Stimulated activated memory B cell treated with anti-CD40 and anti-IgM and Interleukin-4, amounts not matched to agents 10 μg/mL and 1 μg/mL and 100 μg/mL, for 72 hours (primary cell): ENCODE measurements around the gene ITGA2B.
"Not testable (repeated sequence)": the region's sequence is repeated elsewhere in the genome, so short reads cannot be mapped to it uniquely, and the experiment has no call there.

Experiments
- ATAC-seq: fragments of 150-1000 bp; cut with Tn5 transposase; 2 replicates; pipeline ENCODE4 v1.10.0; 2021
- H3K27ac Mint-ChIP-seq: one replicate; pipeline ENCODE4 v1.8.0; 2022; ENCODE audit warnings: mild to moderate bottlenecking, mixed read lengths
- H3K27me3 Mint-ChIP-seq: one replicate; pipeline ENCODE4 v1.8.0; 2022; ENCODE audit warnings: mixed read lengths
- H3K36me3 Mint-ChIP-seq: one replicate; pipeline ENCODE4 v1.8.0; 2022; ENCODE audit warnings: mixed read lengths
- H3K4me1 Mint-ChIP-seq: one replicate; pipeline ENCODE4 v1.8.0; 2022; ENCODE audit warnings: mixed read lengths
- H3K4me3 Mint-ChIP-seq: one replicate; pipeline ENCODE4 v1.8.0; 2022; ENCODE audit warnings: mild to moderate bottlenecking, moderate library complexity, mixed read lengths
- H3K9me3 Mint-ChIP-seq: one replicate; pipeline ENCODE4 v1.8.0; 2022; ENCODE audit warnings: mixed read lengths

ITGA2B gene

DNA sequence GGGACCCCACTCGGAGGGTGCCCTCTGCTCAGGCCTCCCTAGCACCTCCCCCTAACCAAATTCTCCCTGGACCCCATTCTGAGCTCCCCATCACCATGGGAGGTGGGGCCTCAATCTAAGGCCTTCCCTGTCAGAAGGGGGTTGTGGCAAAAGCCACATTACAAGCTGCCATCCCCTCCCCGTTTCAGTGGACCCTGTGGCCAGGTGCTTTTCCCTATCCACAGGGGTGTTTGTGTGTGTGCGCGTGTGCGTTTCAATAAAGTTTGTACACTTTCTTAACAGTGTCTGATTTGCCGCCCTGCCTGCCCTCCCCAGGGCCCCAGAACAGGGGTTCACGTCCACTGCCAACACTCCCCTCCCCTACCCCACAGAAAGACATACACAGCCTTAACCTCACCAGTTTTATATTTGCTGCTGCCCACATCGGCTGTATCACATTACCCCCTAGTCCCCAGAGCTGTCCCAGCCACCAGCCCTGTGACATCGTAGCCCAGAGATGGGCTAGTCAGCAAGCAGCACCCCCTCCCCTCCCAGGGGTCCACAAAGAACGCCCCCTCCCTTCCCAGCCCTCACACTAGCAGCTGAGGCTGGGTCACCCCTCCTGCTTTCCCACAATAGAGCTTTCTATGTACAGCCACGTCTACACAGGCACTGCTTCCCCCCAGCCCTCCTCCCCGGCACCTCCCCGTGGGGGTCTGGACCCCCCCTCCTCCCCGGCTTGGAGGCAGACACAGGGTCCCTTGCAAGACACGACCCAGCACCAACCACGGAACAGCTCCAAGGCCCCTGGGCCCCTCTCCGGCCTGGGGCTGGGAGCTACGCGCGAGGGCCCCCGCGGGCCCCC, 36.4 kb downstream of the ITGA2B start:
- peaks cover 48% of the 10 kb centered on the region for H3K4me1 Mint-ChIP-seq
- H3K9me3 Mint-ChIP-seq = no peaks in the 10 kb centered on the region
- H3K36me3 Mint-ChIP-seq = peaks cover 37% of the 10 kb centered on the region
- H3K27me3 Mint-ChIP-seq = no peaks in the 10 kb centered on the region
- peak overlapping the region; percentile 30 for H3K4me3 Mint-ChIP-seq
- no peak overlapping the region for H3K27ac Mint-ChIP-seq
- ATAC-seq = no peak

DNA sequence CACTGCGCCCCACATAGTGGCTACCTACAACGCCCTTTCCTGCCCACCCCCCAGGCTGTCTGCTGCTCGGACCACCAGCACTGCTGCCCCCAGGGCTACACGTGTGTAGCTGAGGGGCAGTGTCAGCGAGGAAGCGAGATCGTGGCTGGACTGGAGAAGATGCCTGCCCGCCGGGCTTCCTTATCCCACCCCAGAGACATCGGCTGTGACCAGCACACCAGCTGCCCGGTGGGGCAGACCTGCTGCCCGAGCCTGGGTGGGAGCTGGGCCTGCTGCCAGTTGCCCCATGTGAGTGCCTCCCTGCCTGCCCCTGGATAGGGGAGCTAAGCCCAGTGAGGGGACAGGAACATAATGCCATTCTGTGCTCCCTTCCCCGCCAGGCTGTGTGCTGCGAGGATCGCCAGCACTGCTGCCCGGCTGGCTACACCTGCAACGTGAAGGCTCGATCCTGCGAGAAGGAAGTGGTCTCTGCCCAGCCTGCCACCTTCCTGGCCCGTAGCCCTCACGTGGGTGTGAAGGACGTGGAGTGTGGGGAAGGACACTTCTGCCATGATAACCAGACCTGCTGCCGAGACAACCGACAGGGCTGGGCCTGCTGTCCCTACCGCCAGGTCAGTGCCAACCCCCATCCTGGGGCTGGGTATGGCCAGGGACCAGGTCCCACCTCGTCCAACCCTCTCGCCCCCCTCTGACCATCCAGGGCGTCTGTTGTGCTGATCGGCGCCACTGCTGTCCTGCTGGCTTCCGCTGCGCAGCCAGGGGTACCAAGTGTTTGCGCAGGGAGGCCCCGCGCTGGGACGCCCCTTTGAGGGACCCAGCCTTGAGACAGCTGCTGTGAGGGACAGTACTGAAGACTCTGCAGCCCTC, 37.3 kb downstream of the ITGA2B start:
- no peaks in the 10 kb centered on the region for H3K27me3 Mint-ChIP-seq
- H3K4me1 Mint-ChIP-seq = peaks cover 57% of the 10 kb centered on the region
- no peak overlapping the region for H3K27ac Mint-ChIP-seq
- no peak for ATAC-seq
- H3K36me3 Mint-ChIP-seq = peaks cover 37% of the 10 kb centered on the region
- H3K4me3 Mint-ChIP-seq = no peak overlapping the region
- H3K9me3 Mint-ChIP-seq = no peaks in the 10 kb centered on the region

DNA sequence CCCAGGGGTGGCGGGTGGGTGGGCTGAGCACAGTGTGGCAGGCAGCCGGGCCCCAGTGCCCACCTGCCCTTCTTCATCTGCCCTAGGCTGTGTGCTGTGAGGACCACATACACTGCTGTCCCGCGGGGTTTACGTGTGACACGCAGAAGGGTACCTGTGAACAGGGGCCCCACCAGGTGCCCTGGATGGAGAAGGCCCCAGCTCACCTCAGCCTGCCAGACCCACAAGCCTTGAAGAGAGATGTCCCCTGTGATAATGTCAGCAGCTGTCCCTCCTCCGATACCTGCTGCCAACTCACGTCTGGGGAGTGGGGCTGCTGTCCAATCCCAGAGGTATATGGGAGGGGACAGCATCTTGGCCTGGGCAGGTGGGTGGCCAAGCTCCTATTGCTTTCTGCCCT, 38.0 kb downstream of the ITGA2B start:
- H3K27ac Mint-ChIP-seq = no peak overlapping the region
- H3K4me1 Mint-ChIP-seq = peaks cover 64% of the 10 kb centered on the region
- ATAC-seq = no peak
- H3K4me3 Mint-ChIP-seq = no peak overlapping the region
- no peaks in the 10 kb centered on the region for H3K9me3 Mint-ChIP-seq
- peaks cover 37% of the 10 kb centered on the region for H3K36me3 Mint-ChIP-seq
- H3K27me3 Mint-ChIP-seq = no peaks in the 10 kb centered on the region

DNA sequence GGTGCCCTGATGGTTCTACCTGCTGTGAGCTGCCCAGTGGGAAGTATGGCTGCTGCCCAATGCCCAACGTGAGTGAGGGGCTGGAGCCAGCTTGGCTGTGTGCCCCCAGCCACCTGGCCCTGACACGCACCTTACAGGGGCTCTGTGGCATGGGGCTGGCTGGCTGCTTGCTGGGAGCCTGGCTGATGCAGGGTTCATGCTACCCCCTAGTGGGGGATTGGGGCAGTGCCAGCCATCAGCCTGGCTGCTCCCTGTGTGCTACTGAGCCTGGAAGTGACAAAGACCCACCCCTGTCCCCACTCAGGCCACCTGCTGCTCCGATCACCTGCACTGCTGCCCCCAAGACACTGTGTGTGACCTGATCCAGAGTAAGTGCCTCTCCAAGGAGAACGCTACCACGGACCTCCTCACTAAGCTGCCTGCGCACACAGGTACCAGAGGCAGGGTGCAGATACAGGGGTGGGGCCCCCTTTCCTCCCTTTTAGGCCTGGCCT, 38.7 kb downstream of the ITGA2B start:
- H3K36me3 Mint-ChIP-seq = peaks cover 43% of the 10 kb centered on the region
- no peaks in the 10 kb centered on the region for H3K9me3 Mint-ChIP-seq
- no peak for ATAC-seq
- H3K4me3 Mint-ChIP-seq = no peak overlapping the region
- H3K27ac Mint-ChIP-seq = peak overlapping the region; percentile 28
- no peaks in the 10 kb centered on the region for H3K27me3 Mint-ChIP-seq
- peaks cover 71% of the 10 kb centered on the region for H3K4me1 Mint-ChIP-seq

DNA sequence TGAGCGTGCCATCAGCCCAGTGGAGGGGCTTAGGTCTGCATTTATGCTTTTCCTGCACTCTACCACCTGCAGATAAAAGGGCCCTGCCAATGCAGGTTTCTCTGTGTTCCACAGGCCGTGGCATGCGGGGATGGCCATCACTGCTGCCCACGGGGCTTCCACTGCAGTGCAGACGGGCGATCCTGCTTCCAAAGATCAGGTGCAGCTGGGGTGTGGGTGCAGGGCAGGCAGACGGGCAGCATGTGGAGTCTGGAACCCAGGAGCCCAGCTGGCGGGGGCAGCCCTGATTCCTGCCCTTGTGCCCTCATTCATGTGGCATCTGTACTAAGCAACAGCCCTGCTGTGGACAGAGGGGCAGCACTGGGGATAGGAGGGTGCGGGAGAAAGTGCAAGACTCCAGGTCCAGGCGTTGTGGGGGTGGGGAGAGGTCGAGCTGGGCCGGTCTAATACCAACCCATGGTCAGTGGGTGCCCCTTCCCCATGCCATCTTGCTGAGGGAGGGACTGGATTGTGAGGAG, 39.8 kb downstream of the ITGA2B start:
- H3K36me3 Mint-ChIP-seq = peaks cover 46% of the 10 kb centered on the region
- H3K4me1 Mint-ChIP-seq = peaks cover 80% of the 10 kb centered on the region
- no peaks in the 10 kb centered on the region for H3K27me3 Mint-ChIP-seq
- no peaks in the 10 kb centered on the region for H3K9me3 Mint-ChIP-seq
- peak overlapping the region; percentile 97 for H3K27ac Mint-ChIP-seq
- peak overlapping the region; percentile 54 for H3K4me3 Mint-ChIP-seq
- no peak for ATAC-seq

DNA sequence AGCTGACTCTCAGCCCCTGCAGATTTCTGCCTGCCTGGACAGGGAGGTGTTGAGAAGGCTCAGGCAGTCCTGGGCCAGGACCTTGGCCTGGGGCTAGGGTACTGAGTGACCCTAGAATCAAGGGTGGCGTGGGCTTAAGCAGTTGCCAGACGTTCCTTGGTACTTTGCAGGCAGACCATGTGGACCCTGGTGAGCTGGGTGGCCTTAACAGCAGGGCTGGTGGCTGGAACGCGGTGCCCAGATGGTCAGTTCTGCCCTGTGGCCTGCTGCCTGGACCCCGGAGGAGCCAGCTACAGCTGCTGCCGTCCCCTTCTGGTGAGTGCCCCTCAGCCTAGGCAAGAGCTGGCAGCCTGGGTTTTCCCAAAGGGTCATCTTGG, 40.5 kb downstream of the ITGA2B start:
- no peaks in the 10 kb centered on the region for H3K9me3 Mint-ChIP-seq
- no peaks in the 10 kb centered on the region for H3K27me3 Mint-ChIP-seq
- no peak for ATAC-seq
- H3K4me3 Mint-ChIP-seq = peak overlapping the region; percentile 29
- H3K27ac Mint-ChIP-seq = peak overlapping the region; percentile 97
- peaks cover 84% of the 10 kb centered on the region for H3K4me1 Mint-ChIP-seq
- peaks cover 46% of the 10 kb centered on the region for H3K36me3 Mint-ChIP-seq

DNA sequence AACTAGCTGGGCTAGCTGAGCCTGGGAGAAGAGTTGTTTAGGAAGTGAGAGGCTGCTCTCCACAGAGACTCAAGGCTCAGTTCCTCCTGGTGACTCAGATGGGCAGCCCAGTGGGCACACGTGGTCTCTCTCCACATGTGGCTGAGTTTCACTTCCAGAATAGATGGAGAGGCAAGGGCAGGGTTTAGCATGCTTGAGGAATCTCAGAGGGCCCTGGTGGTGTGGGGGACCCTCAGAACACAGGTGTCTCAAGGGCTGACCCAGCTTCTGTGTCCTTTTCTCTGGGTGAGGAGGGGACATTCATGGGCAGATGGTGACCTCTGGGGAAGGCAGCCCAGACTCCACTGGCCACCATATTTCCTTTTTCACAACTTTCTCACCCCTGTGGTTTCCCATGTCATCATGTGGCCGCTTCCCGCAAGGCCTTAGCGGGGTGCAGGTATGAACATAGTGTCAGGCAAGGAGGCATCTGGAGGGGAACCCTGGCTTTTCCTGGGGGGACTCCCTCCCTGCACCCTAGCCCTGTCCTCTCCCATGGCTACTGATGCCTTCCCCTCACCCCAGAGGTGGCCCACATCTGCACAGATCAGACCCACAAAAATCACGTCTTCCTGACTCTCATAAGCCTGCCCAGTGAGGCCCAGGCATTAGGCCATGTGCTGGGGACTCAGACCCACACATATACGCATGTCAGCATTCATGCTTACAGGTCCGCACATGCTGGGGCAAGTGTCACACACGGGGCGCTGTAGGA, 41.0 kb downstream of the ITGA2B start:
- Mint-ChIP-seq H3K27ac (peak overlapping the region; percentile 97), H3K9me3 (no peaks in the 10 kb centered on the region), H3K27me3 (no peaks in the 10 kb centered on the region), H3K36me3 (peaks cover 46% of the 10 kb centered on the region), H3K4me1 (peaks cover 84% of the 10 kb centered on the region), H3K4me3 (peak overlapping the region; percentile 29)
- peak; percentile 88 for ATAC-seq

DNA sequence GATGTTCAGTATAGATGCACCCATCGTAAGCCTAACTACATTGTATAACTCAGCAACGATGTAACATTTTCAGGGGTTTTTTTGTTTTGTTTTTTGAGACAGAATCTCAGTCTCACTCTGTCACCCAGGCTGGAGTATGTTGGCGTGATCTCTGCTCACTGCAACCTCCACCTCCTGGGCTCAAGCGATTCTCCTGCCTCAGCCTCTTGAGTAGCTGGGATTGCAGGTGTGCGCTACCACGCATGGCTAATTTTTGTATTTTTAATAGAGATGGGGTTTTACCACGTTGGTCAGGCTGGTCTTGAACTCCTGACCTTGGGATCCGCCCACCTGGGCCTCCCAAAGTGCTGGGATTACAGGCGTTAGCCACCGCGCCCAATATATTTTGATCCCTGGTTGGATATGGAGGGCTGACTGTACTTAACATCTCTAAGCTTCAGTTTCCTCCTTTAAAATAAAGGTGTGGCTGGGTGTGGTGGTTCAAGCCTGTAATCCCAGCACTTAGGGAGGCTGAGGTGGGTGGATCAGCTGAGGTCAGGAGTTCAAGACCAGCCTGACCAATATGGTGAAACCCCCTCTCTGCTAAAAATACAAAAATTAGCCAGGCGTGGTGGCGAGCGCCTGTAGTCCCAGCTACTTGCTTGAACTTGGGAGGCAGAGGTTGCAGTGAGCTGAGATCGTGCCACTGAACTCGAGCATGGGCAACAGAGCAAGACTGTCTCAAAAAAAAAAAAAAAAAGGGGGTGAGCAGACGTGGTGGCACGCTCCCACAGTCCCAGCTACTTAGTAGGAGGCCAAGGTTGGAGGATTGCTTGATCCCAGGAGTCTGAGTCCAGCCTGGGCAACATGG, 42.0 kb downstream of the ITGA2B start:
- peak overlapping the region; percentile 97 for H3K27ac Mint-ChIP-seq
- peak overlapping the region; percentile 95 for H3K4me3 Mint-ChIP-seq
- H3K9me3 Mint-ChIP-seq, H3K27me3 Mint-ChIP-seq: not testable (repeated sequence)
- peak; percentile 46 for ATAC-seq
- H3K36me3 Mint-ChIP-seq = peaks cover 38% of the 10 kb centered on the region
- peaks cover 75% of the 10 kb centered on the region for H3K4me1 Mint-ChIP-seq

DNA sequence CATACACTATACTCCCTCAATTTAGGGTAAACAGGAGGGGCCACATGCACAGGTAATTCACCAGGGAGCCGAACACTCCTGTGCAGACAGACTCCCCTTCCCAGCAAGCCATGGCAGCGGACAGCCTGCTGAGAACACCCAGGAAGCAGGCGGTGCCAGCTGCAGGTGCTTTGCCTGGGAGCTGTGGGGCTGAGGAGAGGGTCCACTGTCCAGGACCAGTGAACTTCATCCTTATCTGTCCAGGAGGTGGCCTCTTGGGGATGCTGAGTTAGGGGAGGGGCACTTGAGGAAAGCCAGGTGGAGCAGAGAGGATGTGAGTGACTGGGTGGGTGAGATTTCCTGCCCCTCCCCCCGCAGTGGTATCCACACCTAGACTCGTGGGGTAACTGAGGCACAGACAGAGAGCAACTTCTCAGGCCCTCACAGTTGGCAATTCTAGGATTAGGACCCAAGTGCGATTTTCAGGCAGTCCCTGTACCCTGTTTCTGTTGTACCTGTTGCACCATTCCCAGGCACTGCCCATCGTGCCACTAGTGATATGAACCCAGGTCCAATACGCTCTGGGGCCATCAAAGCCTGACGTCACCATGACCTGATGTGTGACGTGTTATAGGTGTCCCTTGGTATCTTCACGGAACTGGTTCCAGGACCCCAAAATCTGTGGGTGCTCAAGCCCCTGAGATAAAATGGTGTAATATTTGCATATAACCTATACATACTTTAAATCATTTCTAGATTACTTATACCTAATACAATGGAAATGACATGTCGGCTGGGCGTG, 43.2 kb downstream of the ITGA2B start:
- Mint-ChIP-seq H3K4me1 (peaks cover 64% of the 10 kb centered on the region), H3K9me3 (no peaks in the 10 kb centered on the region), H3K4me3 (peak overlapping the region; percentile 95), H3K27ac (peak overlapping the region; percentile 97), H3K36me3 (peaks cover 27% of the 10 kb centered on the region), H3K27me3 (no peaks in the 10 kb centered on the region)
- ATAC-seq = no peak

DNA sequence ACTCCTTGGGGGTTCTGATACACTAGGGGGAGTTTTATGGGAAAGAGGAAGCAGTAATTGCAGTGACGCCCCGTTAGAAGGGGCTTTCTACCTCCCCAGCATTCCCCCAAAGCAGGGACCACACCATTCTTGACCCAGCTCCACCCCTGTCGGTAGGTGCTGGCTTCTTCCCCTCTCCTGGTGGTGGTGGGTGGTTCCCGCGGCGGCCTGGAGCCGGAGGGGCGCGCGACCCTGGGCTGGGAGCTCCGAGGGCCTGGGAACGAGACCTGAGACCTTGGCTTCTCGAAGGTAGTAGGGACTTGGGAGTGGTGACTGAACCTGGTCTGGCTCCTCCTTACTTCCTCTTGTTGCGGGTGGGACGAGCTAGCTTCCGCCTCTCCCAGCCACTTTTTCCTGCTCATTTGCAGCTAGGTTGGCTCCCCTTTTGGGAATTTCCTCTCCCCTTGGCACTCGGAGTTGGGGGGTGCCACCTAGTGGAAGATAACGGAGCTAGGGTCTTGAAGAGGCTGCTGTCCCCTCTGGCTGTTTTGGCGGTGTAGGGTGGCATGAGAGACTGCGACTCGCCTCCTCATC, 43.9 kb downstream of the ITGA2B start:
- Mint-ChIP-seq H3K4me3 (peak overlapping the region; percentile 95), H3K27me3 (no peaks in the 10 kb centered on the region), H3K4me1 (peaks cover 60% of the 10 kb centered on the region), H3K36me3 (peaks cover 21% of the 10 kb centered on the region), H3K27ac (peak overlapping the region; percentile 97), H3K9me3 (no peaks in the 10 kb centered on the region)
- ATAC-seq = peak; percentile 21

DNA sequence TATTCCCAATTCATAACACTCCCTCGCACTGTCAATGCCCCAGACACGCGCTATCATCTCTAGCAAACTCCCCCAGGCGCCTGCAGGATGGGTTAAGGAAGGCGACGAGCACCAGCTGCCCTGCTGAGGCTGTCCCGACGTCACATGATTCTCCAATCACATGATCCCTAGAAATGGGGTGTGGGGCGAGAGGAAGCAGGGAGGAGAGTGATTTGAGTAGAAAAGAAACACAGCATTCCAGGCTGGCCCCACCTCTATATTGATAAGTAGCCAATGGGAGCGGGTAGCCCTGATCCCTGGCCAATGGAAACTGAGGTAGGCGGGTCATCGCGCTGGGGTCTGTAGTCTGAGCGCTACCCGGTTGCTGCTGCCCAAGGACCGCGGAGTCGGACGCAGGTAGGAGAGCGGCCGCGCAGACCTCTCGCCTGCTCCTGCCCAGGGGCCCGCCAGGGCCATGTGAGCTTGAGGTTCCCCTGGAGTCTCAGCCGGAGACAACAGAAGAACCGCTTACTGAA, 44.5 kb downstream of the ITGA2B start, which contains the start of gene GRN:
TSS of gene GRN (plus strand) at position 364 of the 515 bp plus-strand sequence. CDS start 3,863 bp downstream, outside the sequence.
- peak within 1 kb of the TSS; percentile 95 for H3K4me3 Mint-ChIP-seq
- H3K27me3 Mint-ChIP-seq = no peaks in the 10 kb centered on the region

DNA sequence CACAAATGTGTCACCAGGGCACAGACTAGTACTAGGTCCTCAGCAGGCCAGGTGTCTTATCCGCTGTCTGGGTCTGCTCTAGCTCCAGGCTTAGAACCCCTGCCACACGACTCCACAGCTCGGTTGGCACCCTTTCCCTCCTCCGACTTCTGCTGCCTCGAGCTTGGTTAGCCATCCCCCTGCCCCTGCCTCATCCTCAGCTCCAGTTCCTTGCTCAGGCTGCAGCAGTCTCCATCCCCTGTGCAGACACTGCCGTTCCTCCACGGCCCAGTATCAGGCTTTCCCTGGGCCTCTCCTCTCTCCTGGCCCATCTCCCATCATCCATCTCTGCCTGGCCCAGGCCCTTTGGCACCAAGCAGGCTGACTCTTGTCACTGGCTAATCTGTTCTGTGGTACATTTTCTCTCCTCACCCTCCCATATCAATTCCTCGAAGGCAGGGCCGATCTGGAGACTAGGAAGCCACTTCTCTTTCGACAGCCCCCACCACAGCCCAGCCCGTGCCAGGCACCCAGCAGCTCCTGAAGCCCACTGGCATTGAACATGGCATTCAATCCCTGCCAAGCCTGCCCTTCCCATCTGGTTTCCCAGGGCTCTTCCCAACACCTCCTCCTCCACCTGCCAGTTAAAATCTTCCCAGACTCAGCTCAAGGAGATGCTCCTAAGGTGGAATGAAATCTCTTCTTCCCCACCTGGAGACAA, 45.8 kb downstream of the ITGA2B start:
- Mint-ChIP-seq H3K9me3 (no peaks in the 10 kb centered on the region), H3K4me3 (no peak overlapping the region), H3K4me1 (peaks cover 43% of the 10 kb centered on the region), H3K36me3 (peaks cover 10% of the 10 kb centered on the region), H3K27me3 (no peaks in the 10 kb centered on the region), H3K27ac (peak overlapping the region; percentile 97)
- ATAC-seq = no peak

More for the DNA sequence above, 44.5 kb downstream of the ITGA2B start, which contains the start of gene GRN:
- Mint-ChIP-seq H3K27ac (peak within 1 kb of the TSS; percentile 97), H3K36me3 (peaks cover 17% of the 10 kb centered on the region), H3K9me3 (no peaks in the 10 kb centered on the region), H3K4me1 (peaks cover 55% of the 10 kb centered on the region)
- peak; percentile 83 for ATAC-seq
